HG02981 (cell line): ENCODE data around the gene ARL4D.
A peak's percentile ranks its signal among the peaks of the same experiment; 100 is the strongest.
"Not testable (repeated sequence)": the region's sequence is repeated elsewhere in the genome, so short reads cannot be mapped to it uniquely, and the experiment has no call there.

ENCODE experiments used
- ATAC-seq: cut with Tn5 transposase; IDR thresholded peaks from one replicate; pipeline ENCODE4 v1.9.1; 2021; ENCODE audit warnings: mild to moderate bottlenecking, moderate library complexity; ENCODE audit not compliant: unreplicated experiment

ARL4D gene, protein sequence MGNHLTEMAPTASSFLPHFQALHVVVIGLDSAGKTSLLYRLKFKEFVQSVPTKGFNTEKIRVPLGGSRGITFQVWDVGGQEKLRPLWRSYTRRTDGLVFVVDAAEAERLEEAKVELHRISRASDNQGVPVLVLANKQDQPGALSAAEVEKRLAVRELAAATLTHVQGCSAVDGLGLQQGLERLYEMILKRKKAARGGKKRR

DNA sequence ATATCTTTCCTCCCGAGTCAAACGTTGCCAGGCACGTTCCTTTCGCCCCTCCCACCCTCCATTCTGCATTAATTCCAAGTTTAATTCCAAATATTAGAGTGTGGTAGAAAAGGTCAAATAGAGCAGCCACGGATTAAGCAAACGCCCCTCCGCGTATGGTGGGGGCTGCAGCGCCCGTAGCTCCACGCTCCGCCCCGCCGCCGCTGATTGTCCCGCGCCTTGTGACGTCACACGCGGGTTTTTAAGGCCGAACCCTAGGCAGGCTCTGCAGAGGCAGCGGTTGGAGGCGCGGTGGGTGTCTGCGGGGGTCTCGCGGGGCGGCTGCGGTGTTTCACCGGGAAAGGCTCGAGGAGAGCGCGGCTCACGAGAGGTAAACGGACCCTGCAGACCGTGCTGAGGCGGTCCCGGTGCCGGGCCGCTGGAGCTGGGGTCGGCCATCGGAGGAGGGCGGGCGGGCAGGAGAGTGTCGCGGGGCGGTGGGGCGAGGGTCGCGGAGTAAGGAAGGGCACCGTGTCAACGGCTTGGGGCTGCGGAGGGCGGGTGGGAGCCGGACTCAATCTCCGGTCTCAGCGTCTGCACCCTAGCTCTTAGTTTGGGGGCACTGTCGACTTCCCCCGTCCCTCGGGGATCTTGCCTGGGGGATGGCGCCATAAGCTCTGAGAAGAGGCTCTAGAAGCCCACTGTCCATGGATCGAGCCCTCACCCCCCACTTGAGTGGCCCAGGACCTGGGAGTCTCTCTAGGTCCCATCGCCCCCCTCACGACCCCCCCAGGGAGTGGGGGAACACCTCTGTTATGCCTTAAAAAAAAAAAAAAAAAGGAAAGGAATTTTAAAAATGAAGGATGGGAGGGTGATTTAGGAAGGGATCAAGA lies at the start of gene ARL4D:
Gene ARL4D (plus strand): TSS at position 270 of the 872 bp plus-strand sequence. CDS start 740 bp downstream, outside the sequence.
- ATAC-seq = no peak

- ATAC-seq = no peak
These were observed 49.7 kb upstream of the ARL4D start for GRCh38 chr17:43349142-43349541.

GRCh38 chr17:43350888-43351361 lies 47.9 kb upstream of the ARL4D start:
- no peak for ATAC-seq

DNA sequence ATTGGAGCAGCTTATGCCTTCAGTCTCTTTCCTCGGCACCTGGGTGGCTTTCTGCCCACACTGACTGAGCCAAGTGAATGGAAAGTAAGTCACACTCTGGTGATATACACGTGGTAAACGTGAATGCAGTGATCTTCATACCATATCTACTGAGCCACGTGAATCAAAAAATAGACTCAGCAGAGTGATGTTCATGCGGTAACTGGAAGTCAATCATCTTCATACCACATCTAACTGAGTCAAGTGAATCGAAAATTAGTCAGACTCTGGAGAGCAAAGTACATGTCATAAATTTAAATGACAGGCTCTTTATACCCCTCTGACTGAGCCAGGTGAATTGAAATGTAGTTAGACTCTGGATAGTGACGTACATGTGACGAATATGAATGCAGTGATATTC lies 47.1 kb upstream of the ARL4D start:
- ATAC-seq = no peak

DNA sequence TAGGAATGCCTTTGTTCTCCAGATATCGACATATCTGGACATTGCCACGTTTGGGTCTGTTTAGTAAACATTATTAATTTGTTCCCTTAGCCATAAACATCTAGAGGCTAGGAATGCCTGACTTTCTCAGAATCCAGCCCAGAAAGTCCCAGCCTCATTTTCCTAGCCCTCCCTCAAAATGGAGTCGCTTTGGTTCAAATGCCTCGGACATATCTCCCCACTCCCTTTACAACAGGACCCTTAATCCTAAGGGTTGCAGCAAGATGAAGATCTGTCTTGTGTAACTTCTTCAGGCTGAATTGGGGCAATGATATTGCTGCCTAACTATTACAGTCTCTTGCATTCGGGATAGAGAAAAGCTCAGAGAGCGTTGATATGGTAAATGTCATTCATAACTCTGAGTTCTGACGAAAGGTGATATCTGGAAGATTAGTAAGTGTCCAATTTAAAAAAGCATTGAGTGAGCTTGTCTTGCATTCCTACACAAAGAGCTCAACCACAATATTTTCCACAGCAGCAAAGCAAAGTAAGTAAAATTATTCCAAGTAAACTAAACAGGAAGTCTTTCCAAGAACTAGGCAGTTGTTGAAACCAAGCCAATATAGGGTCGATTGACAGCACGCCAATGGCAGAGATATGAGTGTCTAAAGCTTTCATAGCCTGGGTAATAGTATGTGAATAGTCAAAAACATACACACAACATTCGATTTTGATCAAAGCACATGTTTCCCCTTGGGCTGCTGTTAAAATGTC lies 46.0 kb upstream of the ARL4D start:
- ATAC-seq = no peak

DNA sequence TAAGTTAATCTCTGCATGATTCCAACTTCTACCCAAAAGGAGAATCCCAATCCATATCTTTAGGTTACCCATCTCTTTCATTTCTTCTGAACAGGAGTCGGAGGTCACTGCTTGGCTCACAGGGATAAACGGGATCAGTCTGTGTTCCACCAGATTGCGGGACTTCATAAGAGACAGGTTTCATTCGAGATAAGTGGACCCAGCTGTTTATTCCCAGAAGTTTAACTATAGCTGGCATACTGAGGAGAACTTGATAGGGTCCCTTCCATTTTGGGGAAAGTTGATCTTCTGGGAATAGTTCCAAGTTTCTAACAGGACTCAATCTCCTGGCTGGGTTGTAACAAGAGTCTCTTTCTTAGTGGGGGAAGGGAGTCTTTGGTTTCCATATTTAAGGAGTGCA lies 45.4 kb upstream of the ARL4D start:
- ATAC-seq = no peak

- no peak for ATAC-seq
These were observed 44.4 kb upstream of the ARL4D start for GRCh38 chr17:43354371-43354770.

DNA sequence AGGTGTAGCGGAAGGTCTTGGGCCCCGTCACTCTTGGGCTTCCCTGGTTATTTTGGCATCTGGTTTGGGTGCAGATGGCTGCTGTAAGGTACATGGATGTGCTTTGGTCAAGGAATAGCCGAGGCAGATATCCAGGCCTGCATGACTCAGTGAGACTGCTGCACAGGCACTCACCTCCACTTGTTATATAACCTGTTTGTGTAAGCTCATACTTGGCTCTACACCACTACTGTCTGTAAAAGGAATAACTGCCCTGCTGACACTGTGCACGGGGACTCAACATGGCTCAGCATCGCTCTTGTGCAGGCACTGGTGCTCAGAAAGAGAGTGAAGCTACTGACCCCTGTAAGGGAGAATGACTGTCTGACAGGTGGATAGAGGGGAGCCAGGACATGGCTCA lies 42.3 kb upstream of the ARL4D start:
- no peak for ATAC-seq

- ATAC-seq = no peak
These were observed 41.8 kb upstream of the ARL4D start for GRCh38 chr17:43356999-43357398.

- no peak for ATAC-seq
These were observed 39.2 kb upstream of the ARL4D start for GRCh38 chr17:43359469-43360110.

GRCh38 chr17:43360376-43360738 lies 38.4 kb upstream of the ARL4D start:
- ATAC-seq = peak; percentile 18

DNA sequence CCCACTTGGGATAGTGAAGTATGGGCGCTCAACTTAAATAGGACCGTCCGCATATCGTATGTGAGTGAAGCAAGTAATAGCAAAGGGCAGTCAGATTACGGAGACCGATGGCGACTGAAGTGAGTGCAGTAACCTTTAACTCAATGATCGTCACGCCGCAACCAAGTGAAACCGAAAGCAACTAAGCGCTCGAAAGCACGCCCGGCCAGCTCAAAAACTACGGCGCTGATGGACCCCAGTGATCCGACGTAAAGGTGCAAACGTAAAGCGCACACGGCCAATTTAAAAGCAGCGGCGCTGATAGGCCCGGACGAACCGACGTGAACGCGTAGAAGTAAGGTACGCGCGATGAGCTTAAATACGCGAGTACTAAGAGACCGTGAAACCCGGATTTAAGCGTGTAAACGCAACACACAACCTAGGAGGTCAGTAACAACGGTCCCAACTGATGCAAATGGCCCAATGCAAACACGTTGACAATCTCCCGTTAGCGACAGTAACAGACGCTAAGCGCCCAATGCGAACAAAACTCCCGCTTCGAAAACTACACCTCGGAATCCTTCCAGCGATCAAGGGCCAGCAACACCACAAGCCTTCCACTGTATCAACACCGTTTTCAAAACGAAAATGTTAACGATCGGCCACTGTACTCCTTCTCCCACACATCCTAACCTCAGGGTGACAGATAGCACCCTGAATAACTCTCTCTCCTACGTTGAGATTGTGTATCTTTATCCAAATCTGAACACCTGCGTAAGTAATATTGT lies 37.9 kb upstream of the ARL4D start:
- peak; percentile 58 for ATAC-seq

- ATAC-seq = no peak
These were observed 35.4 kb upstream of the ARL4D start for GRCh38 chr17:43363181-43363925.

DNA sequence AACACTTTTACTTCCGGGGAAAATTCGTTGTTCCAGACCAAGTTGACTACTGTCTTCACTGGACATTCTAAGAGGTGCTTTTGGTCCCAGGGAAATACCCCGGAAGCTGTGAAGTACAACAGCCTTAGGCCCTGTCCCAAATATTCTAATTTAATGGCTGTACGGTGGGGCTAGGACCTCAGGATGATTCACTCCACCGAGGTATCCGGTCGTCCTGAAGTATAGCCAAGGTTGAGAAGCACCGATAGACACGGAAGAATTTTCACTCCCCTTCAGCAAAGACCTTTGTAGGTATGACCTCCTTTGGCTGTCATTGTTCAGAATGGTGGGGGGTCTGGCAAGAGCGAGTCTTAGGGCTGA lies 34.9 kb upstream of the ARL4D start:
- ATAC-seq = no peak

DNA sequence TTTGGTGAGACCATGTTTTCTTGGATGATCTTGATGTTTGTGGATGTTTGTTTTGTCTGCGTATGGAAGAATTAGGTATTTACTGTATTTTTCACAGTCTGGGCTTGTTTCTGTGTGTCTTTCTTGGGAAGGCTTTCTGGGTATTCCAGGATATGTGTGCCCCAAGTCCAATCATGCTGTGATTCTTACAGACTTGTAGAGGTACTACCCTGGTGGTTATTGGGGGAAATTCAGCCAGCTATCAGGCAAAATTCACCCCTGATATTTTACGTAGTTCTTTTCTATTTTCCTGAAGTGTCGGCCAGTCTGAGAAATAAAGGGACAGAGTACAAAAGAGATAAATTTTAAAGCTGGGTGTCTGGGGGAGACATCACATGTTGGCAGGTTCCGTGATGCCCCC lies 33.4 kb upstream of the ARL4D start:
- no peak for ATAC-seq

GRCh38 chr17:43365921-43366320 lies 32.9 kb upstream of the ARL4D start:
- not testable (repeated sequence) for ATAC-seq

DNA sequence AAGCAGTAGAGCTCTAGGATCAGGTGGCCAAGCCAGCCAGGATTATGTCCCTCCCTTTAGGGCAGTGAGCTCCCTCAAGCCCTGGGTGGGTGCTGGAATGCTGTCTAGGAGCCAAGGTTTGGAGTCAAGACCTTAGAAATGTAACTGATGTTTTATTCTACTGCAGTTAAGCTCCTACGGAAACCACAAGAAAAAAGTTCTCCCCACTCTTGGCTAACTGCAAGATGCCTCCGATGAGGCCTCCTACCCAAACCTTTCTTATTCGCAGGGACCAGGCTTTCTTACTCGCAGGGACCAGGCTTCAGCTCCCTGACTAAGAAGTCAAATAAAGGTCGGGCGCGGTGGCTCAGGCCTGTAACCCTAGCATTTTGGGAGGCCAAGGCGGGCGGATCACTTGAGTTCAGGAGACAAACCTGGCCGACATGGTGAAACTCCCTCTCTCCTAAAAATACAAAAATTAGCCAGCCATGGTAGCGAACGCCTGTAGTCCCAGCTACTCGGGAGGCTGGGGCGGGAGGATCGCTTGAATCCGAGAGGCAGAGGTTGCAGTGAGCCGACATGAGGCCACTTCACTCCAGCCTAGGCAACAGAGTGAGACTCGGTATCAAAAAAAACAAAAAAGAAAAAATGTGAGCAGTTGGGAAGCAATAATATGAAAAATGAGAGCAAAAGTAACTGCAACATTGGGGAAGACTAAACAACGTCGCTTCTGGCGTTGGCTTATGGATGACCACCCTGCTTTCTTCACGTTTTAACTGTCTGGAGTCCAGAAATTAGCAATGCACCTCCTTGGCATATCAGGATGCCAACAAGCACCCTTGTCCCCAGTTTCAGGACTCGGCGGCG lies 31.7 kb upstream of the ARL4D start:
- ATAC-seq = no peak

GRCh38 chr17:43367737-43368242 lies 31.0 kb upstream of the ARL4D start:
- ATAC-seq = peak; percentile 34
